CD4-positive, alpha-beta T cell treated with Interleukin-15 for 4 hours (primary cell): ENCODE results near the gene CMTR2.

Source experiments
- DNase-seq: peaks from one replicate; pipeline ENCODE4 v3.0.0-alpha.2; 2020; ENCODE audit warnings: low spot score

Gene CMTR2

GRCh38 chr16:71273384-71273783, 15.8 kb downstream of the CMTR2 start:
- no peak for DNase-seq

DNA sequence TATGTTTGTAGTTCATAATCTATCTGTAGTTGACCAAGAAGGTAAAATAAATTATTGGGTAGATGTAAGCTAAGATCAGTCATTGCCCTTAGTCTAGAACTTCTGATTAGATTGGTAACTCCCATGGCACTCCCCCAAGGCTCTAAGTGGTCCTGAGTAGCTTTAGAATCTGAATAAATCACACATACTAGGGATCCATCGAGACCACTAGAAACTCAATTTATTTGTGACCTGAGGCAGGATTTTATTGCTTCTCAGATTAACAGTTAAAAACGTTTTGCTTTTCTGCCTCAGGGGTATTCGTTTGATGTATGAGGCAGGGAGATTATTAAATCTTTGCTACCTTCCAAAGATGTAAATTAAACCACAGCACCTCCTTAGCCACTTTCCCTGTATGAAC, 24.9 kb downstream of the CMTR2 start:
- DNase-seq: no peak

- DNase-seq: no peak
Measured at GRCh38 chr16:71263582-71263981, 25.6 kb downstream of the CMTR2 start.

DNA sequence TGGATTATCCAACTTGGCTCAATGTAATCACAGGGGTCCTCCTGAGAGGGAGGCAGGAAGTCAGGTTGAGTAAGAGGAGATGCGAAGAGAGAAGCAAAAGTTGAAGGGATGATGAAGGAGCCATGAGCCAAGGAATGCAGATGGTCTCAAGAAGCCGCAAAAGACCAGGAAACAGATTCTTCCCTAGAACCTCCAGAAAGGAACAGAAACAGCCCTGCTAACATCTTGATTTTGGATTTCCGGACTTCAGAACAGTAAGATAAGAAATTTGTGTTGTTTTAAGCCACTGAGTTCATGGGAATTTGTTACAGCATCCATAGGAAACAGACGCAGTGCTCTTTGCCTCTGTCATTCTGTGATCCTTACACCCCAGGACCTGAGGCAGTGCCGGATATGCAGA, 26.8 kb downstream of the CMTR2 start:
- DNase-seq: no peak

GRCh38 chr16:71260995-71261394, 28.2 kb downstream of the CMTR2 start:
- no peak for DNase-seq

GRCh38 chr16:71259086-71259485, 30.1 kb downstream of the CMTR2 start:
- no peak for DNase-seq

GRCh38 chr16:71258372-71258771, 30.8 kb downstream of the CMTR2 start:
- DNase-seq: no peak

- DNase-seq: no peak
Measured at GRCh38 chr16:71257768-71258167, 31.4 kb downstream of the CMTR2 start.

- DNase-seq: no peak
Measured at GRCh38 chr16:71255721-71256120, 33.5 kb downstream of the CMTR2 start.

- DNase-seq: no peak
Measured at GRCh38 chr16:71254832-71255525, 34.2 kb downstream of the CMTR2 start.

DNA sequence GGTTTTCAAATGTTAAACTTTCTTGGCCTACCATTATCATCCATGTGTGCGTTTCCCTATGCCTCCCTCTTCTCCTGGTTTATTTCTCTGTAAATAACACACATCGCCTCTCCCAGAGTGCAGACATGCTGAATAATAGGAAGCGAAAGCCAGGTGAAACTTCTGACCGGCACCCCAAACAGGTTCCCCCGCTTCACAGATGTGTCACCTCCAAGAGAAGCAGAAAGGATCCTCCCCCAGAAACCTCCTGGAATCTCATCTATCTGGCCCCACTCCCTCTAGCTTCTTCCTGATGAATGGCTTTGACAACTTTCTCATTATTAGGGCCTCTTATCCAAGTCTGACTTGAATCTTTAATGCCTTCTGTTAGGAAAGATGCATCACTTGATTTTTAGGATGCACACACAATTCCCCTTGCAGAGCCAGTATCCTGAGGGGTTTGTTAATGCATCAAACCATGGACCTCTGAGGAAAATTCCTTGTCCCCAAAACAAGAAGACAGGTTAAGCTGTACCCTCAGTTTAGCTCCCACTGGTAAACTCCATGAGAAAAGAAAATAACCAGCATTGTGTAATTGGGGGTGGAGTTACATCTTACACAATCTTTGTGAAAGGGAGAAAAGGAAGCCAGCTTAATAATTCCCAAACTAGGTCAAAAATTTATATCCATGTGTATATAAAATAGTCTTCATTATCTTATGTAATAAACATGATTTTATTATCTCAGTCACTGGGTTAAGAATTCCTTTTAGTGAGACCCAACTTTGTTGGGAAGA, 38.6 kb downstream of the CMTR2 start:
- DNase-seq: no peak

DNA sequence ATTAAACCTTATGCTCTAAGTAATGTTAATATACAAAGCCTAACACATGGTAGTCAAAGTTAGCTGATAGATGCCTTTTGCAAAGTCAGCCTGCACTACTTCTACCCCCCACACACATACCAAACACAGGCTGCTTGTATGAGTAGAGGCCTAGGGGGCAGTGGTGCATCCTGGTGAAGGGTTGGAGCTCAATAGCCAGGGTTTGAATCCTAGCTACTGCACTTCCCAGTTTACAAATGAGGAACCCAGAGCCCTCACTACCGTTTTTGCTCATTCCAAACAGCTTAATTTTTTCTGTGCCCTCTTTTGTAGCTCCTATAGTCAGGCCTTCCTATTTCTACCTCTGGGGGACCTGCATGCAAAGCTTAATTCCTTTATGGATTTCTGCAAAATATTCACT, 39.8 kb downstream of the CMTR2 start:
- no peak for DNase-seq

DNA sequence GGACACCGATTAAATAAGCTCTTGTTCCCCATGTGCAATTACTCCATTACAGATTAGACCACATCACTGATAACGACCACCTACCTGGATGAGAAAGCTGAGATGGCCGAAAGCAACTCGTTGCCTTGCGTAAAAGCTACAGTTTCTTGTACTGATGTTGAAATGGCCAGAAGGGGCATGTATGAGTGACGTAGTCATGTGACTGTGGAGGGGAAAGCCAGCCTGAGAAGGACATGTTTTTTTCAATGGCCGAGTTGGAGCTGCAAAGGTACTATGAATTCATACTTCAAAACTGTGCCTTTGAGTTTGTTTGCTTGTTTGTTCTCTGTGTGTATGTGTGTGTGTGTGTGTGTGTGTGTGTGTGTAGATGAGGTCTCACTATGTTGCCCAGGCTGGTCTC, 41.7 kb downstream of the CMTR2 start:
- DNase-seq: no peak

- DNase-seq: no peak
Measured at GRCh38 chr16:71246309-71246708, 42.9 kb downstream of the CMTR2 start.

DNA sequence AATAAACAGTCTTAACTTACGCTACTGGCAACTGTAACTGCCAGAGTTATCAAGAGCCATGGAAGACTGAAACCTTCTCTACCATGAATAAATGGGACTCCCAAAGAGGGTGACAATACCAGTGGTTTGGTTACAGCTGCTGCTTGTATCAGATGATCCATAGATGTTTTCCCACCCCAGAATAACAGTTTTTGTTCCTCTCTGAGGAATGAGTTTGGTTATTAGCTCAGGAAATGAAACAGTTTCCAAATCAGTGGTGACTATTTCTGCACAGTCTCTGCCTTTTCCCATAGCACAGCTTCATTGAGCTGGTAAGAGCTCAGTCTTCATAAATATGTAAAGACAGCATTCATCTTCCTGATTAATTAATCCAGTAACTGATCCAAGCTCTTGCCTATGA, 44.7 kb downstream of the CMTR2 start:
- no peak for DNase-seq

GRCh38 chr16:71242601-71243000, 46.6 kb downstream of the CMTR2 start:
- DNase-seq: no peak

DNA sequence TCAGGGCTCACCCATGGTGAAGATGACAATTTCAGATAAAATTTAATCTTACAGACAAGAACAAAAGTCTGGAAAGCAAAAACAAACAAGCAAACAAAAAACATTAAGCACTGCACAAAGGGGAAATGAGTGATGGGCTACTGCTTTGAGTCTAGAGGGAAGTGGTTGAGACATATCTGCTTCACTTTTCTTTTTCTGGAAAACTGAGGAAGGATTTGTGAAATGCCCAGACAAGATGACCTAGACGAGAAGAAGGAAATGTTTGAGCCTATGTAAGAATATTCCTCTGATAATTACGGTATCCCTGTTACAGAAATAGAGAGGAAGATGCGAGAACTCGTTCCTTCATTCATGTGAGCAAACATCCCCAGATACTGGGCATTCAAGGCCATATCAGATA, 47.2 kb downstream of the CMTR2 start:
- no peak for DNase-seq
